Lung (tissue), 12 donors: ENCODE data around the gene MYBPH. TPM values are rescaled to one million over a fixed set of nuclear protein-coding genes. Genes with fewer than 3 reads are reported as not detected.
A peak's percentile ranks its signal among the peaks of the same experiment; 100 is the strongest.

Source experiments
- ATAC-seq: fragments of 200-7000 bp; cut with Tn5 transposase; one replicate; pipeline ENCODE4 v1.9.1; 2020; ENCODE audit warnings: moderate number of reproducible peaks; ENCODE audit not compliant: insufficient read depth, low FRiP score
- DNase-seq, 3 donors: peaks; one replicate each; pipeline ENCODE4 v3.0.0-alpha.2; 2013 to 2017
- H3K27ac ChIP-seq, 2 donors: one replicate each; pipeline ENCODE4 v1.5.1; 2013; ENCODE audit warnings: mild to moderate bottlenecking in 2 of 2, moderate library complexity in 2 of 2, control low read depth in 1 of 2, inconsistent platforms in 1 of 2, low read depth in 1 of 2, low read length in 1 of 2
- H3K27me3 ChIP-seq, 3 donors: one replicate each; pipeline ENCODE4 v1.5.1; 2013; ENCODE audit warnings: low read length in 2 of 3; ENCODE audit not compliant: control insufficient read depth in 3 of 3, insufficient read depth in 3 of 3
- H3K36me3 ChIP-seq, 4 donors: one replicate each; pipeline ENCODE4 v1.5.1; 2013; ENCODE audit warnings: low read length in 4 of 4, mild to moderate bottlenecking in 1 of 4, moderate library complexity in 1 of 4; ENCODE audit not compliant: control insufficient read depth in 4 of 4, insufficient read depth in 4 of 4
- H3K4me1 ChIP-seq, 5 donors: one replicate each; pipeline ENCODE4 v1.5.1; 2013; ENCODE audit warnings: low read length in 5 of 5, mild to moderate bottlenecking in 2 of 5, moderate library complexity in 1 of 5; ENCODE audit not compliant: control insufficient read depth in 5 of 5, insufficient read depth in 5 of 5
- H3K4me3 ChIP-seq: one replicate; pipeline ENCODE4 v1.5.1; 2013; ENCODE audit warnings: mild to moderate bottlenecking, control low read depth, moderate library complexity
- H3K9ac ChIP-seq, 2 donors: one replicate each; pipeline ENCODE4 v1.5.1; 2013; ENCODE audit warnings: low read length in 2 of 2, control low read depth in 1 of 2; ENCODE audit not compliant: insufficient read depth in 1 of 2
- H3K9me3 ChIP-seq, 4 donors: one replicate each; pipeline ENCODE4 v1.5.1; 2013; ENCODE audit warnings: low read length in 3 of 4, mild to moderate bottlenecking in 1 of 4, moderate library complexity in 1 of 4; ENCODE audit not compliant: control insufficient read depth in 4 of 4, insufficient read depth in 3 of 4
- CTCF ChIP-seq: IDR thresholded peaks from 2 replicates; pipeline ENCODE4 v1.5.1; 2012; ENCODE audit warnings: mild to moderate bottlenecking; ENCODE audit errors: control extremely low read depth, extremely low read depth
- WGBS, 2 donors: extraction: QIAGEN DNeasy Blood & Tissue Kit; methylation state at CpG; one replicate each; pipeline ENCODE4 v1.1.7; 2013; 5-methylcytosine and 5-hydroxymethylcytosine counted together
- polyA plus RNA-seq, 2 donors: library from polyadenylated mRNA; stranded (reverse); fragments of 200-250 nt; gene quantifications; one replicate each; pipeline ENCODE4 v1.2.1, GENCODE V29; 2013
- total RNA-seq, 2 donors: library from RNA; depleted of rRNA in 1 of 2; stranded (reverse); fragments of >200 nt in 1 of 2; gene quantifications; one replicate each; pipeline ENCODE4 v1.2.1, GENCODE V29; 2014 to 2021
- donor health status: control.
- donor health status: control.
- donor health status: Bipolar disorder and iron deficiency.
- donor health status: healthy.
- donor health status: DM: yes; HTN: yes; CAD: no.

MYBPH gene
- total and polyA plus RNA-seq, 4 donors, result 0.16 to 0.41 TPM; not detected in 2

- H3K27ac ChIP-seq, result no peak overlapping the region
- no peaks in the 10 kb centered on the region for H3K36me3 ChIP-seq
- 70 to 76% methylated on average over 13 of the region's 13 CpGs for WGBS, 2 donors
- H3K4me3 ChIP-seq, result no peak overlapping the region
- ATAC-seq, result no peak
- H3K4me1 ChIP-seq, result peaks cover 0 to 28% (median 5%) of the 10 kb centered on the region in 5 donors
- no peaks in the 10 kb centered on the region for H3K27me3 ChIP-seq
- TF ChIP-seq CTCF, result no peak
- no peak overlapping the region for H3K9ac ChIP-seq
- no peaks in the 10 kb centered on the region for H3K9me3 ChIP-seq
- no peak for DNase-seq
Measured at GRCh38 chr1:203153989-203154821, 21.4 kb downstream of the MYBPH start.

- no peak overlapping the region for H3K27ac ChIP-seq
- ATAC-seq, result no peak
Measured at GRCh38 chr1:203153051-203153988, 22.3 kb downstream of the MYBPH start.

GRCh38 chr1:203152158-203153034 is 23.2 kb downstream of the MYBPH start:
- no peak overlapping the region for H3K4me3 ChIP-seq
- no peak overlapping the region for H3K27ac ChIP-seq
- H3K9ac ChIP-seq, result no peak overlapping the region
- peaks cover 0 to 38% (median 5%) of the 10 kb centered on the region in 5 donors for H3K4me1 ChIP-seq
- ATAC-seq, result no peak
- 83 to 89% methylated on average over 9 to 10 of the region's 10 CpGs for WGBS, 2 donors
- no peak for DNase-seq
- no peaks in the 10 kb centered on the region for H3K27me3 ChIP-seq
- no peaks in the 10 kb centered on the region for H3K9me3 ChIP-seq
- H3K36me3 ChIP-seq, result no peaks in the 10 kb centered on the region
- no peak for TF ChIP-seq CTCF

More at GRCh38 chr1:203153051-203153988, 22.3 kb downstream of the MYBPH start:
- Histone ChIP-seq H3K4me1 (peaks cover 0 to 37% (median 5%) of the 10 kb centered on the region in 5 donors), H3K36me3 (no peaks in the 10 kb centered on the region), H3K4me3 (no peak overlapping the region), H3K27me3 (no peaks in the 10 kb centered on the region), H3K9ac (no peak overlapping the region), H3K9me3 (no peaks in the 10 kb centered on the region)
- peak in 2 of 3 donors; percentile 36 to 62 for DNase-seq
- TF ChIP-seq CTCF, result no peak
- 69 to 81% methylated on average over 9 of the region's 9 CpGs for whole genome bisulfite sequencing, 2 donors
